ENCODE results near the gene MED26.

- TF ChIP-seq CTCF (IDR thresholded peaks at IDR 0.05; ENCODE audit: borderline replicate concordance, extremely low read depth, low read length, poor library complexity, severe bottlenecking) (no peak), EZH2 (IDR thresholded peaks at IDR 0.05; ENCODE audit: borderline replicate concordance, low read depth, low read length, severe bottlenecking) (no peak)
Observed at GRCh38 chr19:16540948-16541347, 87.1 kb downstream of the MED26 start.
